Mucosa of rectum (tissue), 2 donors: ENCODE results near the gene BAHCC1.

Experiments
- H3K27ac ChIP-seq, 2 donors: one replicate each; pipeline ENCODE4 v1.7.0; 2013; ENCODE audit warnings: inconsistent platforms in 2 of 2, low read depth in 2 of 2, low read length in 2 of 2
- H3K27me3 ChIP-seq, 2 donors: one replicate each; pipeline ENCODE4 v1.7.0; 2013; ENCODE audit warnings: low read length in 2 of 2; ENCODE audit not compliant: control insufficient read depth in 2 of 2, insufficient read depth in 2 of 2
- H3K36me3 ChIP-seq, 2 donors: one replicate each; pipeline ENCODE4 v1.7.0; 2013; ENCODE audit warnings: low read length in 2 of 2; ENCODE audit not compliant: control insufficient read depth in 2 of 2, insufficient read depth in 2 of 2
- H3K4me1 ChIP-seq, 2 donors: one replicate each; pipeline ENCODE4 v1.7.0; 2013; ENCODE audit warnings: low read length in 2 of 2, mild to moderate bottlenecking in 1 of 2; ENCODE audit not compliant: control insufficient read depth in 2 of 2, insufficient read depth in 2 of 2
- H3K4me3 ChIP-seq, 2 donors: one replicate each; pipeline ENCODE4 v1.7.0; 2013; ENCODE audit warnings: low read length in 2 of 2
- H3K9ac ChIP-seq, 2 donors: one replicate each; pipeline ENCODE4 v1.7.0; 2013; ENCODE audit warnings: low read length in 2 of 2, low read depth in 1 of 2, mild to moderate bottlenecking in 1 of 2
- H3K9me3 ChIP-seq, 2 donors: one replicate each; pipeline ENCODE4 v1.7.0; 2013; ENCODE audit warnings: low read length in 2 of 2; ENCODE audit not compliant: control insufficient read depth in 2 of 2
- donor health status: healthy.
- donor health status: Normal muscosa, but diverticular disease.

The BAHCC1 gene

DNA sequence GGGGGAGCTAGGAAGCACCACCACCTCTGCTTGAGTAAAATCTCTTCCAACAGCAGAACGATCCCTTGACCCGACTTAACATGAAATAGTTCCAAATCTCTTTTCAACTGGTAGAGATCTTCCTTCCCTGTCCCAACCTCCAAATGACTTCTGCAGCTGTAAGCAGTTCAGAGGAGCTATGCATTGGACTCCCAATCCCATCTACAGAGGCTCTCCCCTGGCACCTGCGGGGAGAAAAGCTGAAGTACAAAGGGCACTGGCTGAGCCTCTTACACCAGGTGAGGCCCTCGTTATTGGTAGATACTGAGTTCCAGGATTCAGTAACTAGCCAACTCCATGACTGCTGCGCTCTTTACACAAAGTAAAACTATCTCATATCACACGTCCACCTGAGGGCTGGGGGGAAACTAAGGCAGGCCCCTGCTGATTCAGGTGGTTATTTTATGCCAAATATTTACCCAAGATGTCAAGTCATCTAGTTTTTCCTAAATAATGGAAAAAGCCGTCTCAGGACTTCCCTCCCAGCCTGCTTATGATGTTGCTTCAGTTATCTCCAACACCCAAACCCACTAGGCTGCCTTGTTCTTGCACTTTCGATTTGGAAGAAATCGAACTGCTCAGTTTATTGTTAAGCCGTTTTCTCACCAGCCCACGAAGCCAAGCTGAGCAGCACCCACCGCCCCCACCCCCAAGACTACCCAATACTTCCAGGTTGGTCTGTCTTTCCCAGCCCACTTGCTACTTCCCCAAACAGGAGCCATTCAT, 114.1 kb downstream of the BAHCC1 start:
- peak overlapping the region; percentile 94 to 98 for H3K9ac ChIP-seq
- peaks cover 21% of the 10 kb centered on the region in 2 donors for H3K4me1 ChIP-seq
- peaks cover 36 to 38% of the 10 kb centered on the region in 2 donors for H3K36me3 ChIP-seq
- no peaks in the 10 kb centered on the region for H3K9me3 ChIP-seq
- peak overlapping the region; percentile 91 to 97 for H3K27ac ChIP-seq
- peak overlapping the region; percentile 96 to 97 for H3K4me3 ChIP-seq
- no peaks in the 10 kb centered on the region for H3K27me3 ChIP-seq

- H3K27me3 ChIP-seq, result no peaks in the 10 kb centered on the region
- H3K36me3 ChIP-seq, result peaks cover 36 to 38% of the 10 kb centered on the region in 2 donors
- H3K4me1 ChIP-seq, result peaks cover 21% of the 10 kb centered on the region in 2 donors
- H3K27ac ChIP-seq, result peak overlapping the region; percentile 91 to 97
- no peaks in the 10 kb centered on the region for H3K9me3 ChIP-seq
- peak overlapping the region; percentile 94 to 98 for H3K9ac ChIP-seq
- H3K4me3 ChIP-seq, result peak overlapping the region; percentile 96 to 97
Observed at GRCh38 chr17:81509972-81510784, 114.9 kb downstream of the BAHCC1 start.

- H3K36me3 ChIP-seq, result peaks cover 36 to 38% of the 10 kb centered on the region in 2 donors
- H3K4me3 ChIP-seq, result peak overlapping the region; percentile 96 to 97
- H3K27ac ChIP-seq, result peak overlapping the region; percentile 91 to 97
- H3K27me3 ChIP-seq, result no peaks in the 10 kb centered on the region
- H3K9me3 ChIP-seq, result no peaks in the 10 kb centered on the region
- peaks cover 29% of the 10 kb centered on the region in 2 donors for H3K4me1 ChIP-seq
- H3K9ac ChIP-seq, result peak overlapping the region; percentile 94 to 98
Observed at GRCh38 chr17:81510785-81511553, 115.7 kb downstream of the BAHCC1 start.

DNA sequence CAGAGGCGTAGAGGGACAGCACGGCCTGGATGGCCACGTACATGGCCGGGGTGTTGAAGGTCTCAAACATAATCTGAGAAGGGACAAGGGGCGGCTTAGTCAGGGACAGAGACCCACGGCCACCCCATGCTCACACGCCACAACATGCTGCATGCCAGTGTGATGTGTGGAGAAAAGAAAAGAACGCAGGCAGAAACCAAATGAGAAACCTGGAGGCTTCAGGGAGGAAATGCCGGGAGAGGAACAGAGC, 116.2 kb downstream of the BAHCC1 start:
- Histone ChIP-seq H3K9me3 (no peaks in the 10 kb centered on the region), H3K27me3 (no peaks in the 10 kb centered on the region), H3K4me3 (peak overlapping the region; percentile 96 to 97), H3K36me3 (peaks cover 36 to 38% of the 10 kb centered on the region in 2 donors), H3K4me1 (peaks cover 34% of the 10 kb centered on the region in 2 donors), H3K27ac (peak overlapping the region; percentile 91 to 97), H3K9ac (peak overlapping the region; percentile 94 to 98)

- H3K27me3 ChIP-seq, result no peaks in the 10 kb centered on the region
- H3K9ac ChIP-seq, result peak overlapping the region; percentile 94 to 98
- peak overlapping the region; percentile 91 to 97 for H3K27ac ChIP-seq
- peaks cover 36 to 38% of the 10 kb centered on the region in 2 donors for H3K36me3 ChIP-seq
- peak overlapping the region; percentile 96 to 97 for H3K4me3 ChIP-seq
- H3K4me1 ChIP-seq, result peaks cover 36% of the 10 kb centered on the region in 2 donors
- no peaks in the 10 kb centered on the region for H3K9me3 ChIP-seq
Observed at GRCh38 chr17:81511804-81512561, 116.7 kb downstream of the BAHCC1 start.

DNA sequence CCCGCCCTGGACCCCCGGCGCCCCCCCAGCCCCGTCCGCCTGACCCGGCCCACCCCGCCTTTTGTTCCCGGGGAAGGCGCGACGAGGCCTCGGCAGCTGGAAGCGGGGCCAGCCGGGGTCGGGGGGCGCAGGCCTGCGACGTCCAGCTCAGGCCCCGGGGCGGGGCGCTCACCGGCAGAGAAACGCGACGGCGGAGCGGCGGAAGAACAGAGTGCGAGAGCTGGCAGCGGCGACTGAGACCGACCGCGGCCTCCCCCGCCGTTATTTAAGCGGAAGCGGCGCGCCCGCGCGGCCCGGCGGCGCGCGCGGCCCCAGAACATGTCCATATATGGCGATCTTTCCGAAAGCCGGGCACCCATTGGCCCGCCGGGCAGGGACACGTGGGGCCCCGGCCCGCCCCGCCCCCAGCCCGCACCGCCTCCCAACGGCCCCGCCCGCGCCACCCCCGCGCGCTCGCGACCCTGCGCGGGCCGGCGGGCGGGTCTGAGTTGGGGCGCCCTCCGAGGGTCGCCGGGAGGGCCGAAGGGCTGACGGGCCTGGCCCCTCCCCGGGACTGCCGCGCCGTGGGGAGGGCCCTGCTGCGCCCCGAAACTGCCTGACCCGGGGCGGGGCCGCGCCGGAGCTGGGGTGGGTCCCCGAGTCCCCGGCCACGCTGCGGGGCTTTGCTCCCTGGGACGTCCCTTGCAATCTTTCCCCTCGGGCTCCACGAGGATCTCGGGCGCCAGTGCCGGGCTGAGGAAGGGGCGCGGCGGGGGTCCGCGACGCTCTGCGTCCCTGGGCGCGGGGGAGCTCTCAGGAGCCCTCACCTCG, 117.5 kb downstream of the BAHCC1 start, which contains the start of gene ACTG1:
ACTG1 (minus strand) TSS at position 238 of the 810 bp plus-strand sequence. CDS start 445 bp downstream, outside the sequence.
- Histone ChIP-seq H3K27me3 (no peaks in the 10 kb centered on the region), H3K27ac (peak within 1 kb of the TSS; percentile 100), H3K9me3 (no peaks in the 10 kb centered on the region), H3K4me3 (peak within 1 kb of the TSS; percentile 96 to 97), H3K4me1 (peaks cover 39 to 40% of the 10 kb centered on the region in 2 donors), H3K9ac (peak within 1 kb of the TSS; percentile 97 to 99), H3K36me3 (peaks cover 36 to 38% of the 10 kb centered on the region in 2 donors)

DNA sequence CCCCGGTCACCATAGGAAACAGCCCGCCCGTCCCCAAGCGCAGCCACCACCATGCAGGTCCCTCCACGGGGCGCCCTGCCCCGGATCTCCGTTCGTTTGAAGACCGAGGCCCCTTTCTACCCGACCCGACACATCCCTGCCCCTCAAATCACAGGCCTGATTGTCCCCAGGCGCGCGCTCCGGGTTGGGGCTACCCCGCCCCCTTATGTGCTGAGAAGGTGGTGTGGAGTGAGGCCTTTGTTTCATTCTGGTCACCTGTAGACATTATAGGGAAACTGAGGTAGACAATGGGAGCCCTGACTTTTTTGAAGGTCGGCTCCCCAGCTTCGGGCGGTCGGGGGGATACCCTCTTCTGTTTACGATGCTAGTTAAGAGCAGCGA, 118.1 kb downstream of the BAHCC1 start:
- peak overlapping the region; percentile 97 to 99 for H3K9ac ChIP-seq
- peaks cover 36 to 38% of the 10 kb centered on the region in 2 donors for H3K36me3 ChIP-seq
- H3K27me3 ChIP-seq, result no peaks in the 10 kb centered on the region
- H3K4me1 ChIP-seq, result peaks cover 44 to 46% of the 10 kb centered on the region in 2 donors
- peak overlapping the region; percentile 77 to 81 for H3K4me3 ChIP-seq
- H3K27ac ChIP-seq, result peak overlapping the region; percentile 100
- H3K9me3 ChIP-seq, result no peaks in the 10 kb centered on the region

GRCh38 chr17:81513753-81514488, 118.7 kb downstream of the BAHCC1 start:
- H3K9me3 ChIP-seq, result no peaks in the 10 kb centered on the region
- H3K27me3 ChIP-seq, result no peaks in the 10 kb centered on the region
- peak overlapping the region; percentile 100 for H3K27ac ChIP-seq
- peak overlapping the region; percentile 77 to 81 for H3K4me3 ChIP-seq
- H3K36me3 ChIP-seq, result peaks cover 33 to 34% of the 10 kb centered on the region in 2 donors
- peaks cover 46 to 48% of the 10 kb centered on the region in 2 donors for H3K4me1 ChIP-seq
- H3K9ac ChIP-seq, result peak overlapping the region; percentile 97 to 99
